Stimulated activated CD8-positive, alpha-beta memory T cell treated with anti-CD3 and anti-CD28 coated beads, Interleukin-7, amount 100 ng/mL, for 1 hour (primary cell): ENCODE data around the gene VPS26C.
"Not testable (repeated sequence)": the region's sequence is repeated elsewhere in the genome, so short reads cannot be mapped to it uniquely, and the experiment has no call there.

ENCODE experiments used
- DNase-seq, 2 donors: peaks; one replicate each; pipeline ENCODE4 v3.0.0-alpha.2; 2020; ENCODE audit warnings: low read depth in 2 of 2

The VPS26C gene

DNA sequence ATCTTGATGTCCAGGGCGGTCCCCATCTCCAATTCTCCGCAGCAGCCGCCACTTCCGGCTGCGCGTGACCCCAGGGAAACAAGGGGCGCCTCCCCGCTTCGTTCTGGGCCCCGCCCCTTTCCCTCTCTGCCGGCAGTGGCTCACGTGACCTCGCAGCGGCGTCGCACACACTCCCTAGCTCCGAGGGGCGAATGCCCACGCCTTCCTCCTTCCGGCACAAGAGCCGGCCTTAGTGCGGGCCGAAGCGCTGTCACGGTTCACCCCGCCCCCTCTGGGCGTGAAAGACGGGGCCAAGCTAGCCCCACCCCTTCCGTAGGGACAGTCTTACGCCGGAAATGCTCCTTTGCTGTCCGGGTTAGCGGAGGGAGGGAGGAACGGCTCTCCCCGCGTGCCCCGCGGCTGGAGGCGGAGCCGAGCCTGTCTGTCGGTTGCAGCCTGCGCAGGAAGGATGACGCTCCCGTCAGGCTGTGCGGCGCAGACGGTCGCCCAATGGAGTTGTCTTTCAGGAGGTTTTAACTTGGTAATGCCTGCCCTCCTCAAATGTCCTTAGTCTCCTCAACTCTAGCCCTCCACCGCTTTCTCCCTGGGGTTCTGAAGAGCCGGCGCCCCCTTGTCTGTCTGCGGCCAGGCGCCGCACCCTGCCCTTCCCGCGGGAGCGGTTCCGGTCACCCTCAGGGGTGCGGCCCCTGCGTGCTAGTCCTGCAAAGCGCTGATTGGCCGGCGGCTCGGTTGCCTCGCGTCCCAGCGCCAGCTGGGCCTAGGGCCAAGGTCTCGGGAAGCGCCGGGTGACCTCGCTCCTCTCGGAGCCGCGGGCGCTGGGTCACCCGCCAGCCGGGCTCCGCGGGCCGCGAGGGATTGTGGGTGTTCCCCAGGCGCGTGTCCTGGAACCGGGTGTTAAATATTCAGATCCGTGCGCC, at the start of gene VPS26C:
Gene VPS26C, minus strand, starts transcription at position 66 of the 917 bp plus-strand sequence. Its CDS starts 40 bp downstream, at position 26.
- DNase-seq: peak; percentile 94 to 95

DNA sequence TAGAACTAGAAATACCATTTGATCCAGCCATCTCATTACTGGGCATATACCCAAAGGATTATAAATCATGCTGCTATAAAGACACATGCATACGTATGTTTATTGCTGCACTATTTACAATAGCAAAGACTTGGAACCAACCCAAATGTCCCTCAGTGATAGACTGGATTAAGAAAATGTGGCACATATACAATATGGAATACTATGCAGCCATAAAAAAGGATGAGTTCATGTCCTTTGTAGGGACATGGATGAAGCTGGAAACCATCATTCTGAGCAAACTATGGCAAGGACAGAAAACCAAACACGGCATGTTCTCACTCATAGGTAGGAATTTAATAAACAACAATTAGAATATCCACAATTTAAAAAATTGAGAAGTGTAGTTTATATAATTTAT, 48.9 kb upstream of the VPS26C start:
- DNase-seq: not testable (repeated sequence)

DNA sequence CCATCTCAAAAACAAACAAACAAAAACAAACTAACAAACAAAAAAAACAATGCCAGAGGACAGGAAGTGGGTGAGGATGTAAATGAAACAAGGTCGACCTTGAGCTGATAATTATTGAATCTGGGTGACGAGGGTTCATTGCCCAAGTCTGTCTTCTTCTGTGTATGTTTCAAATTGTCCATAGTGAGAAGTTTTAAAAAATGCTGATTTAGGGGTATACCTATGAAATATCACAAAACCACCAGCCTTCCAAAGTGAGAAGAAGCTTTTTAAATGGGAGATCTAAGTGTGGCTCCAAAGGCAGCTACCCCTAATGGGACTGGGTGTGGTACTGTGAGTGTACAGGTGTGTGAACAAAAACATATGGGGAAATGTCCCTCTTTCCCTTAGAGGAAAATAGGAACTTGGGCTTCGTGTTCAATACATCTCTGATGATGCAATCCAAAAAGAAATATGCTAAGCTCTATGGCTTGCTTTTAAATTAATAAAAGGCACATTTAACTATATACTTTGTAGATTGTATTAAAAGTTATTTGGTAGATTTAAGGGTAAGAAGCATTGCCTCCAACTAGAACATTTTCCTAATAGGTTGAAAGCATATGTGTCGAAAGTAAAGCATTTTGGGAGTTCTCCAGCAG, 33.1 kb upstream of the VPS26C start:
- no peak for DNase-seq

DNA sequence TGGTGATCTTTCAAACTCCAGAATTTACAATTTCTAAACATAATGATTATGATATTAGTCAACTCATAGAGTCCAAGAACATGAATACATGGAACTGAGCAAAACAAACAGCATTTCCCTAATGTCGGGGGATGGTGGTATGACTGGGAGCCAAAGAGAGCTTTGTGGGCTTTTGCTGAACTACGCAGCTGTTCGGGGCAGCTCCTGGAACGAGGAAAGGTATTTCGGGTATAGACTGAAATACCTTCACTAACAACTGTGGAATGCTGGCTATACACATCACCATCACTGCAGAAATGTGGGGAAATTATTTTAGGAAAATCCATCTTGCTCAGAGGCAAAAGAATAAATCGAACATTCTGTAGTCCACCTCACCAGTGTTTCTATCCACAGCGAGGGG, 30.2 kb upstream of the VPS26C start:
- no peak for DNase-seq

- no peak for DNase-seq
These were observed 27.5 kb upstream of the VPS26C start for GRCh38 chr21:37294679-37295078.

DNA sequence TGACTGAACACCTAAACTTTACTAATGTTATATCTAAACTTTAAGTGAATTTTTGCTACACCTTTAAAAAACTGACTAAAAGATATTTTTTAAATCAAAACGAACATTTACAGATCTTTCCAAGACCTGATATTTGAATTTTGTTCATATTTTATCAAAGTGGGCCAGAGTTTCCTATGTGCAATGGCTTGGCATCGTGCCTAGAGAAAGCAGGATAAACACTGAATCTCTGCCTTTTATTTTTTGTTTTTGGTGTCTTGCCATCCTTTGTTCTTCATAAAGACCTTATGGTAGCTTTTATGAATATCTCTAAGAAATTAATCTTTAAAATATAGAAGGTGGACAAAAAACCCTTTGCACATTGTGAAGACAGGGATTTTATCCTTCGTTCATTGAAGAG, 25.8 kb upstream of the VPS26C start:
- DNase-seq: no peak

- DNase-seq: no peak
These were observed 24.9 kb upstream of the VPS26C start for GRCh38 chr21:37292041-37292440.

DNA sequence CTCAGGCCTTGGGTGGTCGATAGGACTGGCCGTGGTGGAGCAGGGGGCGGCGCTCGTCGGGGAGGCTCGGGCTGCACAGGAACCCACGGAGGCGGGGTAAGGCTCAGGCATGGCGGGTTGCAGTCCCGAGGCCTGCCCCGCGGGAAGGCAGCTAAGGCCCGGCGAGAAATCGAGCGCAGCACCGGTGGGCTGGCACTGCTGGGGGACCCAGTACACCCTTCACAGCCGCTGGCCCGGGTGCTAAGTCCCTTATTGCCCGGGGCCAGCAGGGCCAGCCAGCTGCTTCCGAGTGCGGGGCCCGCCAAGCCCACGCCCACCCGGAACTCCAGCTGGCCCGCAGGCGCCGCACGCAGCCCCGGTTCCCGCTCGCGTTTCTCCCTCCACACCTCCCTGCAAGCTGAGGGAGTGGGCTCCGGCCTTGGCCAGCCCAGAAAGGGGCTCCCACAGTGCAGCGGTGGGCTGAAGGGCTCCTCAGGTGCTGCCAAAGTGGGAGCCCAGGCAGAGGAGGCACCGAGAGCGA, 16.1 kb upstream of the VPS26C start:
- not testable (repeated sequence) for DNase-seq

DNA sequence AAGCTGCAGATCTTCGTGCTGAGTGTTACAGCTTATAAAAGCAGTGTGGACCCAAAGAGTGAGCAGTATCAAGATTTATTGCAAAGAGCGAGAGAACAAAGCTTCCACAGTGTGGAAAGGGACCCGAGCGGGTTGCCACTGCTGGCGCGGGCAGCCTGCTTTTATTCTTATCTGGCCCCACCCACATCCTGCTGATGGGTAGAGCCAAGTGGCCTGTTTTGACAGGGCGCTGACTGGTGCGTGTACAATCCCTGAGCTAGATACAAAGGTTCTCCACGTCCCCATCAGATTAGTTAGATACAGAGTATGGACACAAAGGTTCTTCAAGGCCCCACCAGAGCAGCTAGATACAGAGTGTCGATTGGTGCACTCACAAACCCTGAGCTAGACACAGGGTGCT, 15.5 kb upstream of the VPS26C start:
- DNase-seq: not testable (repeated sequence)

DNA sequence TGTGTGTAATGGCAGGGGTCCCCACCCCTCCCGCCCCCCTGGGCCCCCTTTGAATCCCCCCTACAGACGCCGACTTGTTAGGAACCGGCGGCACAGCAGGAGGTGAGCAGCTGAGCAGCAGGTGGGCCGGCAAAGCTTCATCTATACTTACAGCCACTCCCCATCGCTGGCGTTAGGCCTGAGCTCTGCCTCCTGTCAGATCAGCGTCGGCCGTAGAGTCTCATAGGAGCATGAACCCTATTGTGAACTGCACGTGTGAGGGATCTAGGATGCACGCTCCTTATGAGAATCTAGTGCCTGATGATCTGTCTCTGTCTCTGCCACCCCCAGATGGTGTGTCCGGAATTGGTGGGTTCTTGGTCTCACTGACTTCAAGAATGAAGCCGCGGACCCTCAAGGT, 14.9 kb upstream of the VPS26C start:
- DNase-seq: no peak

DNA sequence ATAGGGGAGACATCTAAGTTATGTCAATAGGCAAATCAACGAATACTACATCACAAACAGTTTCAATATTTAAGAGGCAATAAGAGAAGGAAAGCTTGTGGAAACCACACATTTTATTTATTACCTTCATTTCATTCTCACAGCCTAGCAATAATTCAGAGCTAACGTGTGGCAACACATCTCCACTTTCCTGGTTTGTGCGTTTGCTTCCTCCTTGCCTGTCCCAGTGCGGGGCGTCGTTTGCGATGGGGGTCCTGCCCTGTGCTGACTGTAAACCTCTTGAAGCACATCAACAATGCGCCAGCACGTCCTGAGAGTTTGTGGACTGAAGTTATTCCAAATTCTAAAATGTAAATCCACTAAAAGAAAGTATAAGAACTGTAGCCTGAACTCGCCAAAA, 14.4 kb upstream of the VPS26C start:
- DNase-seq: no peak

GRCh38 chr21:37279271-37279670, 12.1 kb upstream of the VPS26C start:
- not testable (repeated sequence) for DNase-seq

GRCh38 chr21:37278199-37278598, 11.1 kb upstream of the VPS26C start:
- DNase-seq: no peak

GRCh38 chr21:37276377-37276776, 9.2 kb upstream of the VPS26C start:
- no peak for DNase-seq

DNA sequence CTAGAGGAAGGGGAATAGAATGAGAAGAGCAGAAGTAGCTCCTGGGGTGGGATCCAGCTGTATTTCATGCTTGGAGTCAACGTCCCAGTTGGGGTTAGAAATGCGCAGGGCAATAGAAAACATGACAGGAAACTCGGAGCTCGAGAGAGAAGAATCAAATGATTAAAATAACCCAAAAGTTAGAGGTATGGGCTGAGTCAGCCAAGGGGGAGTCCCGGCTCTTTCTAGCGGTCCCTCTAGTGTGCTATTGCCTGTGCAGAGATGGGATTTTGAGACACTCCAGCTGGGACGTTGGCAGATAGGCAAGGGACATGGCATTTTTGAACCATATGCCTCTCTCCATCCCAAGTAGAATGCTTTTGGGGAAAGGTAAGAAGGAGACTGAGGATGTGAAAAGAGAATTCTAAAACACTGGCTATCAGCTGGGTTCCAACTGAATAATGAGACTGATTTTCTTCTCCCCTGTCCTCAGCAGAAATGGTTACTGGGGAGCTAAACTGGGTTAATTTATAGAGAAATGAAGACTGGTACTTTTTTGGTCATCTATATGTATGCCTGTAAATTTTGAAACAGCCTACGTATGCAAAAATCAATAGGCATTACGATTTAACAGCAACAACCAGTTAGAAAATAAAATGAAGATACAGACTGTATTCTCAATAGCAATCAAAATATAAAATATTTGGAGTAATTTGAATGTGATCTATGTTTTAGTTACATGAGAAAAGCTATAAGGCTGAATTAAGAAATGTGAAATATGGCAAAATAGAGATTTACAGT, 7.0 kb upstream of the VPS26C start:
- DNase-seq: no peak

- no peak for DNase-seq
These were observed 6.3 kb upstream of the VPS26C start for GRCh38 chr21:37273440-37273839.

DNA sequence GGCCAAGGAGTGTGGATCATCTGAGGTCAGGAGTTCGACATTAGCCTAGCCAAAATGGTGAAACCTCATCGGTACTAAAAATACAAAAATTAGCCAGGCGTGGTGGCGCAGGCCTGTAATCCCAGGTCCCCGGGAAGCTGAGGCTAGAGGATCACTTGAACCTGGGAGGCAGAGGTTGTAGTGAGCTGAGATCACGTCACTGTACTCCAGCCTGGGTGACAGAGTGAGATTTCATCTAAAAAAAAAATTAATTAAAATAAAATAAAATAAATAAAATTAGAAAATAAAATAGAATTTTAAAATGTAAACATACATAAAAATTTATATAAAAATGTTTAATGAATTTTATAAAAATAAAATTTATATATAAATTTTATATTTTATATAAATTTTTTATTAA, 5.8 kb upstream of the VPS26C start:
- DNase-seq: no peak

DNA sequence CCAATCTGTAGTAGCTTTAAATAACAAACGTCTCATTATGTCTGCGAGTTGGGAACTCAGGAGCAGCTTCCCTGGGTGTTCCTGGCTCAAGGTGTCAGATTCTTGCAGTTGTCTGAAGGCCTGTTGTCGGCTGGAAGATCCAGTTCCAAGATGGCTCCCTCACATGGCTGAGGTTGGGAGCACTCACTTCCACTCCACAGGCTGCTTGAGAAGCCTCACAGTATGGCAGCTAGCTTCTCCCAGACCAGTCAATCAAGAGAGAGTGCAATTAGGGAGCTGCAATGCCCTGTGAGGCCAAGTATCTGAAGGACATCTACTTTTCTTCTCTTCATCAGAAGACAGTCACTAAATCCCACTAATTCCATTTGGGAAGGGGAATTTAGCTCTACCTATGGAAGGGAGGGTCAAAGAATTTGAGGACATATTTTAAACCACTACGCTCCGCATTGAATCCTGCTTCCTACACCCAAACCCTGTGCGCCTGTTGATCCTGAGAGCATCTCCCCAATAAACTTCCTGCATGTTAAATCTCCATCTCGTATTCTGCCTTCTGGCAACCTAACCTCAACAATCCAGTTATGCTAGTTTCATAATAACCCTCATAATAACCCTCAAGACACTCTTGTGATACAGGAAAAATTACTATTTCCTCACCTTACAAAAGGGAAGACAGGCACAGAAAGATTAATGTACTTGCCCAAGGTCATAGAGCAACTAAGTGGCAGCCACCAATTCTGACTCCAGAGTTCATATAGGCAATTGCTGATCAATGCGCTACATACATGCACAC, 3.6 kb upstream of the VPS26C start:
- DNase-seq: no peak

DNA sequence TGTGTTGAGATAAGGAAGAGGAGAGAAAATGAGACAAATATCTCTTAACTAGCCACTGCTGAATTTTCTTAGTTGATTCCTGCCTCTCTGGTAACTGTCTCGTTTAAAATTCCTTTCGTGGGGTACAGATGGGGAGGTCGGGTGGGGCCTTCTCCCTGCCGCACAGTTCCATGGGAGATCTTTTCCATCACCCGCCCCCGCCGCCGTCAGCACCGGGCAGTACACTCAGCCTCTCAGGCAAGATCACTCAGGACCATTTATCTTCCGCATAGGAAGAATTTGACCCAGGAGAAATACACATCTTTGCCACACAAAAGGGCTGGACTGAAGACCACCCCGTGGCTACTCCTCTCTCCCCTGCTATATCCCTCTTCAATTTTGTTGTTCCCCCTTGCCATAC, 2.3 kb upstream of the VPS26C start:
- DNase-seq: no peak

GRCh38 chr21:37268186-37268503, 1.0 kb upstream of the VPS26C start:
- DNase-seq: no peak

DNA sequence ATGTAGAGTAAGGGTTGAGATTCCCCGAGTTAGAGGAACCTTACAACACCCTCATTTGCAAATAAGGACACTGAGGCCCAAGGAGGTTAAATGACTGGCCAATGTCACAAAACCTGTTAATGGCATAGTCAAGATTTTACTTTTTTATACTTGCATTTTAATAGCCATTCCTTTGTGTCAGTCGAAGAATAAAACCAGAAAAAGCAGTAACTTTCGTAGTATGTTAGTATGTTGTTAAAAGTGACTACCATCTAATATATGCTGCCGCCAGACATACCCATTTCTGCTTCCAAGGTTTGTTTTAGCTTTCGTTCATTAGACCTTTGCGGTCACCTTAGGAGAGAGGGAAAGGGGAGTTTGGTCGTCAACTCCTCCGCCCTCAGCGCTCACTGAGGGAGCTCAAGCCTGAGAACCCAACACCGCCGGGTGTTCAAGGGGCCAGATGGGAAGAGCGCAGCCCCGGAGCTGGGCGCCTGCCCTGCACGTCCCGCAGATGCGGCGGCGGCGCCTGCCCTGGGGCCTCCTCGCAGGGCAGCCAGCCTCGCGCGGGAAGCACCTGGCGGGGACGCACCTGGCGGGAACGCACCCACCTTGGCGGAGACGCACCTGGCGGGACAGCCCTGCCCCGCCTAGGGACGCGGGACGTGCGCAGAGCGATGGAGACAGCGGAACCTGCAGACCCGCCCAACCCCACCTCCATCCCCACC, 466 bp downstream of the VPS26C start:
- DNase-seq: no peak
